GM21526 (cell line): ENCODE measurements around the gene DPH7.
"Not testable (repeated sequence)": the region's sequence is repeated elsewhere in the genome, so short reads cannot be mapped to it uniquely, and the experiment has no call there.

Experiments used
- ATAC-seq: cut with Tn5 transposase; IDR thresholded peaks from one replicate; pipeline ENCODE4 v1.9.1; 2021; ENCODE audit warnings: moderate library complexity; ENCODE audit not compliant: unreplicated experiment, low FRiP score

The DPH7 gene

DNA sequence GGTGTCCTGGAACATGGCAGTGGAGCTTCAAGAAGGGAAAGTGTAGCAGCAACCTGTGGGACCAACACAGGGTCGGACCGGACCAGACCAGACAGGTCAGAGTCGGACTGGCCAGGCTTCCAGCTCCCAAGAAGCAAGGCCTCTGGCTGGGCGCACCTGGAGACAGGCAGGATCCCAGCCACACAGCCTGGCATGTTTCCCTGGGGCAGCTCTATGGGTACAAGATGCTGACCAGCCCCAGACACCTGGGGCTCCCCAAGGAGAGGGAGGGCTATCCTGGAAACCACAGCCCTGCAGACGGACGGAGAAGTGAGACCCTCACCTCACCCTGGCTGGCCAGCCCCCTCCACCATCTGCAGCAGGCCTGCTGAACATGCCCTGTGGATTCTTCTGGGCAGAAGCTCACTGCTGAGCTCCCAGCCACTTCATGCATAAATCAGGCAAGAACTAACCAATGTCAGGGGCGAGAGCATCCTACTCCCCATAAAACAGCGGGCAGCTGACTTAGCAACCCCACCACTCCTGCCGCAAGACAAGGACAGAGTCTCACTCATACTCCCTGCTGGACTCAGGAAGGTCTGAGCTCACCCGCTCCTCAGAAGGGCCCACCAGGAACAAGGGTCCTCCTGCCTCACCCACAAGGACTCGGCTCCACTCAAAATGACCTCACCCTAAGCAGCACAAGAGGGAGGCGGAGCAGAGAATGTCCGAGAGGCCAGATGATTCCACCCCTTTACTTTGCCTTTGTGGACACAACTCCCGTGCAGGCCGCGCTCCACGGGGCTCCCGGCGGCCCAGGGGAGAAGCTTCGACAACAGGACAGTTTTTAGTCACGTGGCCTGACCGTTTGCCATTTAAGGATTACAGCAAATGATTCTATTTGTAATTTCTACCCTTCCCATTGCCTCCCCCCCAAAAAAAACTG lies 2.9 kb upstream of the DPH7 start:
- ATAC-seq: no peak

DNA sequence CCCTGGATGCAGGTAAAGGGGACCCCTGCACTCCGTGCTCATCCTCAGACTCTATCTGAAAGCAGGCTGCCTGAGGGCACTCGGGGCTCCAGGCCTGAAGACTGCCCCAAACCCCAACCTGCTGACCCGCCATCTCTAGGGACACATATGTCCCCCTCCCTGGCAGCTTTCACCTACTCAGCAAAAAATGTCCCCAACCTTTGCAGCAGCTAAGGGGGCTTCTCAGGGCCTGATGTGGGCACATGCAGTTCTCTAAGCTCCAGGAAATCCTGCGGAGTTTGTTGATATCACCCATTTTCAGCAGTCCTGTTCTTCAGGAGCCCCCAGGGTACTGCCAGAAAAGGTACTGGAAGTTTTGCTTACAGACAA lies 2.2 kb upstream of the DPH7 start:
- ATAC-seq: no peak

DNA sequence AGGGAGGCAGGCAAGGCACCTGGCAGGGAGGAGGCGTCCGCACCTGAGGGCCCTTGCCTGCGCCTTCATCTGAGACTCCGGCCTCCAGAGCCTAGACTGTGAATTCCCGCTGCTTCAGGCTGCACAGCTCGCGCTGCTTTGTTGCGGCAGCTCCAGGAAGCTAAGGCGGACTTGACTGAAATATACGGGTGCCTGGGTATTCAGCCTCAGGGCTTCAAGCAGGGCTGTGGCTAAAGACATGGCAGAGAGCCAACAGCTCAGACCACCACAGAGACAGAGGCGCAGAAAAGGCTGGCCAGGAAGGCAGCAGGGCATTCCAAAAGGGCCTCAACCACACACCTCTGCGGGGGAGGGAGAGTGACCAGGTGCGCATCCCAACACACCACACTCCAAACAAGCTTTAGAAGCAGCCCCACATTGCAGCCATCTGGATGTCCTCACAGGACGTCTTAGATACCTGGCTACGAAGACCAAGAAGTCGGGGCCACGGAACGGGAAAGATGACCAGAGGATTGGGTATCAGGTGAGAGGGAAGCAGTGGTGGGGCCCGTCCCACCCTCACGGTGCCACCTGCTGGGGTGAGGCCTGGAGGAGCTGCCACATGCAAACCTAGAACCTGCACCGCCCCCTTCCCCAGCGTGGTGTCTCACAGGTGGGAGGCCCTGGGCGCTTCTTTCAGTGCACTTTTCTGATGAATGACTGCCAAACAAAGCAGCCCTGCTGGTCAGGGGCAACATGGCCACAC lies 1.7 kb upstream of the DPH7 start:
- no peak for ATAC-seq

DNA sequence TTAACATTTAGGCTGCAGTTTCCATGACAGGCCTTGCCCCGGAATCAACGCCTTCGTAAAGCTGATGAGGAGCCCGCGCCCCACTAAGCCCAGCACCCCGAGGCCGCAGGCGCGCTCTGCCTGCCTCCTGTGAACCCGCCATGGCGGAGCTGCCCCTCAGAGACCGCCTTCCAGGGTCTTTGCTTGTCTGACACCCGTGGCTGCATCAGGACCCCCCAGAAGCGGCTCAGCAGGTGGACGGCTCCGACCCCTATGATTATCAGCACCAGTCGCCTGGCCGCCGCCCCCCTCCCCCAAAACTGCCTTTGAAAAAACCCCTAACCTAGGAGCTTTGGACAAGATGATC lies 507 bp upstream of the DPH7 start:
- no peak for ATAC-seq

DNA sequence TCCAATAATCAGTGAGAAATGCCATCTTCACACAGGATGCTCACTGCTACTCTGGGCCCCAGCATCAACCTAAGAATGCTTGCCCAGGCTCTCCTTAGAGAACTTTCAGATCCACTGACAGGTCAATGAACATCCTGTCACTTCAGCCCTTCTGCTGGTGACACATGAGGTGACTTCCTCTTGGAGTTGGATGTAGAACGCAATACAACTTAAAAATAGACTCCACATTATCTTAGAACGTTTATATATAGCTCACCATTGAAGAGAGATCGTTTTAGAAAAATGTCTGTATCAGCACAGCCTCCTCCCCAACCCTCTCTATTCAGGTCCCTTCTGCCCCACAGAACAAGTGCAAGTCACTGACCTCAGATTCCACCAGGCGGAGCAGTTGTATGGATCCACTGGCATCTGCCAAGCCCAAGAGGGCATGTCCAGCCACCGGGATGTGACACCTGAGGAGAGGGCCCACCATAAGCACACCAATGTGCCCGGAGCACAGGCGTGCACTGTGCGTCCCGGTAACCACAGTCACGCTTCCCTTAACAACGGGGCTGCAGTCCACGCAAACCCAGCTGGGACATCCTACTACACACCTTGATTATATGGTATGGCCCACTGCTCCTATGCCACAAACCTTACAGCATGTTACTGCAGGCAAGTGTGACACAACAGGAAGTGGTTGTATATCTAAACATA lies 2.9 kb downstream of the DPH7 start:
- ATAC-seq: no peak

DNA sequence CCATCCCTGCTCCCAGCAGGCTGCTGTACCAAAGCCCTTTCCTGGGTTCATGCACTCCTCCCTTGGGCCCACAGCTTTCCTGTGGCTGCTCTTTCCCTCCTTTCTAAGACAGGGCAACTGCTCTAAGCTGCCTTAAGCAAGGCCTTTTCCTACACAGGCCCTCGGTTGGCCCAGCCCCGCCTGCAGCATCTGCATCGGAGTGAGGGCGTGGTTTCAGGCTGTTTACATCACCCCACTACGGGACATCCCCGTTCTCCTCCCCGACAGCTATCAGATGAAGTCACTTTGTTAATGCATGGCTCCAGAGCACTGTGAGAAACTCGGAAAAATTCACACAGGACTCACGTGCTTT lies 3.4 kb downstream of the DPH7 start:
- no peak for ATAC-seq

DNA sequence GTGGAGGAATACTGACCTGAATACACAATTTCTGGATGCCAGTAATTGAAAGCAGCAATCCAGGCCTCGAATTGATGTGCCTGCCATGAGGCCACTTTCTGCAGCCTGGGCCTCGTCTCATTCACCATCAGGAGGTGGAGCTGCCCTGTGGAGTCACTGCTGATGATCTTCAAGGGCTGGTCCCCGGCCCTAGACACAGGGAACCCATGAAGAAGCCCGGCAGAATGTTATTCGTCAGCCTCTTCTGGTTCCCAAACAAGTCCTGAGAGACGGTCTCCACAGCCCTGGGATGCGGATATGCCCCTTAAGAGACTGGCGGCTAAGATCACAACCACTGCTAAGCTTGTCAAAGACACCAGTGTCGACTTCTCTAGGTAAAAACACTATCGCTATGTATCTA lies 4.5 kb downstream of the DPH7 start:
- ATAC-seq: no peak

DNA sequence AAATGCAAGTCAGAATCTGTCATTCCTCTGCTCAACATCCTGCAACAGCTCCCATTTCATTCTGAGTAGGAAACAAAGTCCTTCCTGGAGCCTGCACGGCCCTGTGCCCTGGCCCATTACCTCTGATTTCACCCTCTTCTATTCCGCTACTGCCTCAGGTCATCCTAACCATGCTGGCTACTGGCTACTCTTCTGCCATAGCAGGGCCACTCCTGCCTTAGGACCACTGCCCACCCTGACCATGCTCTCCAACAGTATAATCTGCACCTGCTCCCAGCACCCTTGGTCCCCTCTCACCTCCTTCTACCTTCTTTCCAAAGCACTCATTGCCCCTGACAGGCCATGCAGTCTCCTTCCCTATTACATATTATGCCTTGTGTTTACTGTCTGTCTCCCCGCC lies 8.2 kb downstream of the DPH7 start:
- ATAC-seq: no peak

DNA sequence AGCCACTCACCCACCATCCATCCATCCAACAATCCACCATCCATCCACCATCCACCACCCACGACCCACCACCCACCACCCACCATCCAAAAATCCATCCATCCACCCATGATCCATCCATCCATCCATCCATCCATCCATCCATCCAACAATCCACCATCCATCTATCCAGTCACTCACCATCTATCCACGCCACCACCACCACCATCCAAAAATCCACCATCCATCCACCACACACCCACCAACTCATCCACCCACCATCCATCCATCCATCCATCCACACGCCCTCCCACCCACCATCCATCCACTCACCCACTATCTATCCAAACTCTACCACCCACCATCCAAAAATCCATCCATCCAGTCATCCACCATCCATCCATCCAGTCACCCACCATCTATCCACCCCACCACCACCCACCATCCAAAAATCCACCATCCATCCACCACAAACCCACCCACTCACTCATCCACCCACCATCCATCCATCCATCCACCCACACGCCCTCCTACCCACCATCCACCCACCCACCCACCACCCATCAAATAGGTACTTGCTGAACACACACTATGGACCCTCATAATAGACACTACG lies 9.0 kb downstream of the DPH7 start:
- no peak for ATAC-seq

DNA sequence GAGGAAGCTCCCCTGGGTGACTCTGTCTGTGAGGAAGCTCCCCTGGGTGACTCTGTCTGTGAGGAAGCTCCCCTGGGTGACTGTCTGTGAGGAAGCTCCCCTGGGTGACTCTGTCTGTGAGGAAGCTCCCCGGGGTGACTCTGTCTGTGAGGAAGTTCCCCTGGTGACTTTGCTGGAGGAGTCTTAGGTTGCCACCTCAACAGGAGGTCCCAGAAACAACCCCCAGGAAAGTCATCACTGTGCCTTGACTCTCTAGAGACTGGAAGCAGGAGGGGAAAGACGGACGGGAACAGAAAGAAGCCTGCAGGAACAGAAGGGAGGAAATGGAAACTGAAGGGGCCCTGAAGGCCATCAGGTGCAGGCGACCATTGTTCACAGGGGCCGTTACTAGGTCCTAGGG lies 10.3 kb downstream of the DPH7 start:
- not testable (repeated sequence) for ATAC-seq

DNA sequence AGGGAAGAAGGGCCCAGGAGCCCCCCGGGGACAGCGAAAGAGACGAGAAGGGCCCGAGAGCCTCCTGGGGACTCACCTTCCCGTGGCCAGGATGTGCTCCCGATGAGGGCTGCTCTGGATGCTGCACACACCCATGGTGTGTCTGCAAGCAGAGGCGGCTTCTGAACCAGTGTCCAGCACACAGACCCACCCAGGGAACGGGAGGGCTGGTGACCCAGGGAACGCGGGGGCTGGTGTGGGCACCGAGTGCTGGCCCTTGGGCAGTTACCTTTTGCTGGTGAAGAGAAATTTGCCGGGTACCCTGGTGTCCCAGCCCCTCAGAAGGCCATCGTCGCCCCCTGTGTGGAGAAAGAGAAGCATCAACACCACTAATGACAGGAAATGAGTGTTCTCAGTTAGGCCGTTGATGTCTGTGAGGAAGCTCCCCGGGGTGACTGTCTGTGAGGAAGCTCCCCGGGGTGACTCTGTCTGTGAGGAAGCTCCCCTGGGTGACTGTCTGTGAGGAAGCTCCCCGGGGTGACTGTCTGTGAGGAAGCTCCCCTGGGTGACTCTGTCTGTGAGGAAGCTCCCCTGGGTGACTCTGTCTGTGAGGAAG lies 13.8 kb downstream of the DPH7 start:
- no peak for ATAC-seq

DNA sequence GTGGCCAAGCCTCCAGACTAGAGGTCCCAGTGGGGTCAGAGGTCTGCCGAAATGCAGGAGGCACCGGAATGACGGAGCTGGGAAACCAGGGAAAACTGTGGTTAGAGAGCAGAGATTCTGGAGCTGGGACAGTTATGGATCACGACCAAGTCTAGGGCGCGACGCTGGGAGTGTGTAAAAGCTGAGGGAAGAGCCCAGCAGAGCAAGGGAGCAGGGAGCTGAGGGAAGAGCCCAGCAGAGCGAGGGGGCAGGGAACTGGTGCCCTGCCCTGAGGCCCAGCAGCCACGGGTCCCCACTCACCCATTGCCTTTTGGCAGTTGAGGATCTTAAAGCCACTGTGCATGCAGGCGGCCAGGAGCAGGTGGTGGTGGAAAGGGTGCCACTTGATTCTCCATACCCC lies 14.6 kb downstream of the DPH7 start:
- ATAC-seq: no peak

DNA sequence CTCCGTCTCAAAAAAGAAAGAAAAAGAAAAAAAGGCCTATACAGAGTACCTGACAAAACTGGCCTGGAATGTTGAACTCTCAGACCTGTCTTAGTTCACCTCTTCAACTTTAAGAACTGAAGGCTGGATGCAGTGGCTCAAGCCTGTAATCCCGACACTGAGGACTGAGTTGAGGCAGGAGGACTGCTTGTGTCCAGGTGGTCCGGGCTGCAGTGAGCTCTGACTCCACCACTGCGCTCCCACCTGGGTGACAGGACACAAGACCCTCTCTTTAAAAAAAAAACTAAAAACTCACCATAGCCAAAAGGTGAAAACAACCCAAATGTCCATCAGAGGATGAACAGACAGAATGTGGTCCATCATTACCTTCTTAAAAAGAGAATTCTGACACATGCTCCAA lies 20.6 kb downstream of the DPH7 start:
- ATAC-seq: no peak

DNA sequence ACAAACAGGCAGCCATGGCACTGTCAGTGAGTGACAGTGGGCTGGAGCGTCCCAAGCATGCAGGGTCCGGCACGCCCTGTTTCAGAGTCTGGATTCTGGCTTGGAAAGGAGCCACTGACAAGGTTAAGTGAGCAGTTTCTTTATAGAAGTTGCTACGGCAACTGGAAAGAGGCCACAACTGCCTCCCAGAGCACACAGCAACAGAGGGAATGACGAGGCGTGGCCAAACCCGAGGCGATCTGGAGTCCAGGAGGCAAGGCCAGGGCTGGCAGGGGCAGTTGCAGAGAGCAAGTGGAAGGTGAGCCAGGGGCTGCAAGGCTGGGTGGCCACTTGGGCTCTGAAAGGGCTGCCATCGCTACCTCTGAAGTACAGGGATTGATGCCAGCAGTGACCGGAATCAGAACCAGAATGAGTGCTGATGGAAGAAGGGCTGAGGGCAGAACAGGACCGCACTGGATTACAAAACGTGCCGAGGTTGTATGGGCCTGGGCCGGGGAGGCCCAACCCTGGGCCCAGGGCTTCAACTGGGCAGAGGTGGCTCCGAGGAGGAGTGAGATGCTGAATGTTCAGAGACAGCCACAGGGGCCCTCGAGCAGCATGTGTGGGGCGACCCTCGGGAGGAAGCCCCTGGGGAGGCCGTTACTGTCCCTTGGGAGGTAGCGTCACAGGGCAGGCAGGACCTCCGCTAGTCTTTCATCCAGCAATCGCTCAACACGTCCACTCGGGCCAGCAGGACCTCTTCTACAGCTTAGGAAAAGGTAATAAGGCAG lies 22.5 kb downstream of the DPH7 start:
- no peak for ATAC-seq

DNA sequence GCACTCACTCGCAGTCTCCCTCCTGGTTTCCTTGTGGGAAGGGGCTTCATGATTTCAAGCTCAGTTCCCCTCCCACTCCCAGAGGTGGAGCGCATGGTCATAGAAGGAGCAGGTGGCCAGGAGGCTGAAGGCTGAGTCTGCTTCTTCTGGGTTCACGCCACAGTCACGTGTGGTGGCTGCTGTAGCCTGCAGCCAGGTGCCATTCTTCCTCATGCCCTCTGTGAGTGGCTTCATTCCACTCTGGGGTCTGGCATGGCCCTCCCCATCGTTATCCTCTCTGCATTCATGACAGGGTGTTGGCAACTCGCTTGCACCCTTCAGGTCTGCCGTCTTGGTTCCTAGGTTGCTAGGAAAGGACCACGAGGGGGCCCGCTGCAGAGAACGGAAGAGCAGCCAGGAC lies 23.5 kb downstream of the DPH7 start:
- no peak for ATAC-seq

DNA sequence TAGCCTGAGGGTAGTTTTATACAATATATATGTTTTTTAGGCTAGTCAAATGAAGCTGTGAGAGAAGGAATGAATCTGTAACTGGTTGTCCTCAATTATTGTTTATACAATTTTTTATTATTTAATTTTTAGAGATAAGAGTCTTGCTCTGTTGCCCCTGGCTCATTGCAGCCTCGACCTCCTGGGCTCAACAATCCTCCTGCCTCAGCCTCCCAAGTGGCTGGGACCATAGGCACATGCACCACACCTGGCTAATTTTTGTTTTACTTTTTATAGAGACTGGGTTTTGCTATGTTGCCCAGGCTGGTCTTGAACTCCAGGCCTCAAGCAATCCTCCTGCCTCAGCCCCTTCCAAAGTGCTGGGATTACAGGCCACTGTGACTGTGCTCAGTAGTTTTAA lies 24.4 kb downstream of the DPH7 start:
- ATAC-seq: no peak

DNA sequence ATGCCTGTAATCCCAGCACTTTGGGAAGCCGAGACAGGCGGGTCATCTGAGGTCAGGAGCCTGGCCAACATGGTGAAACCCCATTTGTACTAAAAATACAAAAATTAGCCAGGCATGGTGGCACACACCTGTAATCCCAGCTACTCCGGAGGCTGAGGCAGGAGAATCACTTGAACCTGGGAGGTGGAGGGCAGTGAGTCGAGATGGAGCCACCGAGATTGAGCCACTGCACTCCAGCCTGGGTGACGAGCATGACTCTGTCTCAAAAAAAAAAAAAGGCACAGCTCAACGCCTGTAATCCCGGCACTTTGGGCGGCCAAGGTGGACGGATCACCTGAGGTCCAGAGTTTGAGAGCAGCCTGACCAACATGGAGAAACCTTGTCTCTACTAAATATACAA lies 25.1 kb downstream of the DPH7 start:
- ATAC-seq: not testable (repeated sequence)

DNA sequence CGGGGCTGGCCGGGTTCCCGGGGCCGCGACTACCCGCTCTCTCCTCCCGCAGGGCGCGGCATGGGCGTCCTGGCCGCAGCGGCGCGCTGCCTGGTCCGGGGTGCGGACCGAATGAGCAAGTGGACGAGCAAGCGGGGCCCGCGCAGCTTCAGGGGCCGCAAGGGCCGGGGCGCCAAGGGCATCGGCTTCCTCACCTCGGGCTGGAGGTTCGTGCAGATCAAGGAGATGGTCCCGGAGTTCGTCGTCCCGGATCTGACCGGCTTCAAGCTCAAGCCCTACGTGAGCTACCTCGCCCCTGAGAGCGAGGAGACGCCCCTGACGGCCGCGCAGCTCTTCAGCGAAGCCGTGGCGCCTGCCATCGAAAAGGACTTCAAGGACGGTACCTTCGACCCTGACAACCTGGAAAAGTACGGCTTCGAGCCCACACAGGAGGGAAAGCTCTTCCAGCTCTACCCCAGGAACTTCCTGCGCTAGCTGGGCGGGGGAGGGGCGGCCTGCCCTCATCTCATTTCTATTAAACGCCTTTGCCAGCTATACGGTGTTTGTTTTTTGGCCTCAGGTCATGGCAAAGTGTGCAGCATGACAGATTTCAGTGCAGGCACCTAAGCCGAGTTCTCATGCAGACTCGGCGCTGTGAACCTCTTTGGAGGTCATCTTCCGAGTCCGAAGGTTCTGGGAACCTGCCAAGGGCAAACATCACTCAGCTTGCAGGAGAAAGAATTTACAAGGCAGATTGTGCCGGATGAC lies 26.5 kb downstream of the DPH7 start:
- ATAC-seq: peak; percentile 1

DNA sequence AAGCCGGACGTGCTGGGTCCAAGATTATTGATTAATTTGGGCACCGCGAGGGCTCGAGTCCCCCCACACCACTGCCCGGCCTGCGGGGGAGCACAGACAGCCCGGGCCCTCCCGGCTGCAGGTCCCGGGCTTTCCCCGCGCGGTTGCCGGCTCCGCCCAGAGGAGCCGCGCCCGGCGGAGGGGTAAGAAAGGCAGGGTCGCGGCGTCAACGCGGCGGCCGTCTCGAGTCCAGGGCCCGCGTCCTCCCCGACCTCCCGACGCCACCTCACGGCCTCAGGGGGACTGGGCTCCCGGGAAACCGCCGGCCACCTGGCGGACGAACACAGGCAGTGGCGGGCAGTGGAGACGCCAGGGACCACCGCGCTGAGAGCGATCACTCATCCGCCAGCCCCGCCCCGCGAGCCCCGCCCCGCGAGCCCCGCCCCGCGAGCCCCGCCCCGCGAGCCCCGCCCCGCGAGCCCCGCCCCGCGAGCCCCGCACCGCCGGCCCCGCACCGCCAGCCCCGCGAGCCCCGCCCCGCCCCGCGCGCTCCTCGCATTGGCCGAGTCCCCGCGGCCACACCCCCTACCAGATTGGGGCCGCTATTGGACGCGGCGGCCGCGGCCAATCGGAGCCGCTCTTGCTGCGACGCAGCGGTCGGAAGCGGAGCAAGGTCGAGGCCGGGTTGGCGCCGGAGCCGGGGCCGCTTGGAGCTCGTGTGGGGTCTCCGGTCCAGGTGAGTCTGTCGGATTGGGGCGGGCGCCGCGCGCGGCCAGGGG lies 27.3 kb downstream of the DPH7 start, which contains the start of gene MRPL41:
Gene MRPL41 (plus strand): TSS at position 616 of the 758 bp plus-strand sequence. CDS start 203 bp downstream, outside the sequence.
- ATAC-seq: peak; percentile 68
